ENCODE data around the gene SMYD3.
"Not testable (repeated sequence)": the region's sequence is repeated elsewhere in the genome, so short reads cannot be mapped to it uniquely, and the experiment has no call there.

The SMYD3 gene

DNA sequence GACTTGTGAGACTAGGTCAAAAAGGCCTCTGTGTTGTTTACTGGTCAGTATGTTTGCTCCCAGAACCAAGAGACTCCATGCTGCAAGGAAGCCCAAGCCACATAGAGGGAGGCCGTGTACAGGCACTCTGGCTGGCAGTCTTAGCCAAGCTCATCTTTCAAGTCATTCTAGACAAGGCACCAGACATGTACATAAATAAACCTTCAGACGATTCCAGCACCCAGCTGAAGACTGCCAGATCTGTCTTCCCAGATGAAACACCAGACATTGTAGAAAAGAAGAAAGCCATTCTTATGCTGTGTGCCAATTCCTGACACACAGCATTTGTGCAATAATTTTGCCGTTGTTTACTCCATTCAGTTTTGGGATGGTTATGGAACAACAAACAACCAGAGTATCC lies 756.8 kb downstream of the SMYD3 start:
- no peak for DNase-seq

- DNase-seq, result no peak
Observed at GRCh38 chr1:245749053-245749452, 758.0 kb downstream of the SMYD3 start.

DNA sequence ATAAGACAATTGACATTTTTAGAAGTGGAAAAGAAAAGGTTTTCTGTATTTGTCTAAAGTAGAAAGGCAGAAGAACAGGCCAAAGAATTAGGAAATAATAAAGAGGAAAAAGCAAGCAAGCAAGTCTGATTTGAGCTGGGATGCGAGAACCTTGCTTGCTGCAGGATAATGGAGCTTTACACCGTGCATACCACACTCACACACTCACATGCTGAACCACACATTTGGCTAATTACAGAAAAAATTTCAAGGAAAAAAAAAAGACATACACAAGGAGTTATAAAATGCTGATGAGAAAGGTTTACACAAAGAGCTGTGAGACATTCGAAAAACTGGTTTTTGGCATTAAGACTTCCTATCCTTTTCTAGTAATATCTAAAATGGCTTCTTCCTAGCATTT lies 758.4 kb downstream of the SMYD3 start:
- DNase-seq, result no peak

- DNase-seq, result no peak
Observed at GRCh38 chr1:245748240-245748639, 758.8 kb downstream of the SMYD3 start.

DNA sequence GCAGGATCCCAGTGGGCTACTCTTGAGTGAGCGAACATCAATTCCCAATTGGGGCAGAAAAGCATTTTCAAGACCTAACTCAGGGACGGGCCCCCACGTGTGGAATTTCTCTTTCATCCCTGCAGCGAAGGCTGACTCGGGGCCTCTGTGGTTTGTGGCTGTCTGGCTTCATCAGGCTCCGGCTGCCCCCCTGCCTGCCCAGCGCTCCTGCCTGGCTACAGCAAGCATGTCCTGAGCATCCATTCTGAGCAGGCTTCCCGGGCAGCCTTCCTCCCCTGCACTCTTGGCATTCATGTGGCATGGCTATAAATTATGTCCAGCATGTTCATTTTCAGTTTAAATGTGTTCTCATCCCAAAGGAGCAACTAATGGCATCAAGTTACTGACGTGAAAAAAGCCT lies 764.2 kb downstream of the SMYD3 start:
- no peak for DNase-seq

- DNase-seq, result not testable (repeated sequence)
Observed at GRCh38 chr1:245740336-245740735, 766.7 kb downstream of the SMYD3 start.

GRCh38 chr1:245730801-245731200 lies 776.3 kb downstream of the SMYD3 start:
- DNase-seq, result no peak

- not testable (repeated sequence) for DNase-seq
Observed at GRCh38 chr1:245728035-245728434, 779.0 kb downstream of the SMYD3 start.

GRCh38 chr1:245721488-245721887 lies 785.6 kb downstream of the SMYD3 start:
- DNase-seq, result no peak

- no peak for DNase-seq
Observed at GRCh38 chr1:245718951-245719350, 788.1 kb downstream of the SMYD3 start.

- no peak for DNase-seq
Observed at GRCh38 chr1:245718123-245718522, 789.0 kb downstream of the SMYD3 start.

DNA sequence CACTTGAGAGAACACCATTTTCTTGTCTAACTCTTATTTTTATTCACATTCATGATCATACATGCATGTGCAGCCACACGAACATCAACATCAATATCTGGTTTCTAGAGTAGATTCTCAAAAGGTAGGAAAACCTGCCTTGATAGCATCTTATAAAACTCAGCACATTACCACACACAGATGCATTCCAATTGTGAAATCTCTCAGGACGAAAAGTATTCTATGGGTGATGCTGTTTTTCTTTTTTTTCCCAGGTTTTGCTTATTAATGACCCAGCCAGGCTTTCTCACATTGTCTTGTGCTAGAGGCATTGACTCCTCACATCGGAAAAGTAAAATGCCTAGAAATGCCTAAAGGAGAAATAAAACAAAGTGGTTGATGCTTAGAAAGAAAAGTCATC lies 789.5 kb downstream of the SMYD3 start:
- no peak for DNase-seq

DNA sequence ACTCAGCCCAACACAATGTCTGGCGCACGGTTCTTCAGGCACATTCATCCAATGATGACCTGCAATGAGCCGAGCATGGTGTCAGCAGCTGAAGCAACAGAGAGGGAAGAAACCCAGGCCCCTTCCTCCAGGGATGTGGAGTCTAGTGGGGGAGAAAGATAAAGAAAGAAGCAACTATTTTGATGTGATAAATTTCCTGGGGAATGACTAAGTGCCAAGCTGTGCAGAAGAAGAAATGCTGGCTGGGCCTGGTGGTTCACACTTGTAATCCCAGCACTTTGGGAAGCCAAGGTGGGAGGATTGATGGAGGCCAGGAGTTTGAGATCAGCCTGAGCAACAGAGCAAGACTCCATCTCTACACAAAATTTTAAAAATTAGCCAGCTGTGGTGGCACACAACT lies 790.5 kb downstream of the SMYD3 start:
- DNase-seq, result no peak

DNA sequence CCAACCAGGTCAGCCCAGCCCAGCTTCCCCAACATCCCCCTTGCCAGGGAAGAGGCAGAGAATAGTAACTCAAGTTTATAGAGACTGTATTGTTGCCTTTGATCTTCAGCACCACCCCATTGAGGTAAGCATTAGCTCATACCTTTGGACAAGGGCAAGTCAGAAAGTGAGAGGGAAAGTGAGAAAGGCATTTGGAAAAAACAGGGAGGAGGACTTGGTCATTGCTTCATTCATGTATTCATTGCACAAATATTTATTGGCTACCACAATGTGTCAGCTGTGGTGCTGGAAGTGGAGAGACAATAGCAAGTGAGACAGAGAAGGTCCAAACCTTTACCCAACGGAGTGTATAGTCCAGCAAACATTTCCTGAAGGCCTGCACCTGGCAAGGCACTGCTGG lies 791.1 kb downstream of the SMYD3 start:
- no peak for DNase-seq

- DNase-seq, result no peak
Observed at GRCh38 chr1:245715291-245715701, 791.8 kb downstream of the SMYD3 start.

DNA sequence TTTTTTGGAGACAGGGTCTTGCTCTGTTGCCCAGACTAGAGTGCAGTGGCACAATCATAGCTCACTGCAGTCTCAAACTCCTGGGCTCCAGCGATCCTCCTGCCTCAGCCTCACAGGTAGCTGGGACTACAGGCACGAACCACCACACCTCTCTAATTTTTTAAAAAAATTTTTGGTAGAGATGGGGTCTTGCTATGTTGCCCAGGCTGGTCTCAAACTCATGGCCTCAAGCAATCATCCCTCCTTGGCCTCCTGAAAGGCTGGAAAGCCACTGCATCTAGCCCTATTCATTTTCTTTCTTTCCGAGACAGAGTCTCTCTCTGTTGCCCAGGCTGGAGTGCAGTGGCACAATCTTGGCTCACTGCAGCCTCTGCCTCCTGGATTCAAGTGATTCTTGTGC lies 793.1 kb downstream of the SMYD3 start:
- not testable (repeated sequence) for DNase-seq

DNA sequence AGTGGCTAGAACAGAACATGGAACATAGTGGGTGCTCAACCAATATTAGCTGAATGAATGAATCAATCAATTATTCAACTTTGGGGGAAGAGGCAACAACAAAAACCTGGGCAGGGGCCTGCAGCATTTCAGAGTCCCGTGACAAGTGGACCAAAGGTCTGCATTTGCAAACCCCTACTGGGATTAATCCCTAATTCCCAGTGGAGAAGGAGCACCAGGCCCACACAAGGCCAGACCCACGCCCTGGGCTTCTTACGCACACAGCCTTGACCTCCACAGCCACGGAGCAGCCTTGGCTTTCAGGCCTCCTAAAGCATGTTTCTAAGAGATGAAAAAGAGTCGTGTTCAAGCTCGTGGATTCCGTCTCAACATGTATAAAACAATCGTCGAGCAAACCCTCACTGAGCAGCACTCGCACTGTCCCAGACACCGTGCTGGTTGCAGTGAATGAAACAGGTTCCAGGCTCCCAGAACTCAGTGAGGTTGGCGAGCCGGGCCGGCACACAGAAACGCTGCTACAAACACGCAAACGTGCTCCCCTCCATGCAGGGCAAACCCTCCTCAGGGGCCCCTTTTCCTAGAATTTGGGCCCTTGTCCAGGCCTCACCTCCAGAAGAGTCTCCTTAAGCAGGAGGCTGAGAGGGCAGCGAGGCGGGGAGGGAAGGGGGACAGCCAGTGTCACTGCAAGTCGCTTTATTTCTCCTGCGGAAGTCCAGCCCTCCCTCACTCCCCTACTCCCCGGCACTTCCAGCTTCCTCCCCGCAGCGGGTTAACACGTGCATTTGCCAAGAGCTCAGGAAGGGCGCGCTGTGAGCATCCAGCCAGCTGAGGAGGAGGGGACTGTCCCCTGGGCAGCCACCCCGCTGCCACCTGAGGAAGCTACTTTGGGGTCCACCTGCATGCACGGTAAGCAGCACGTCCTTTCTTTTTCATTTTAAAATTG lies 795.8 kb downstream of the SMYD3 start:
- no peak for DNase-seq

- DNase-seq, result no peak
Observed at GRCh38 chr1:245707941-245708340, 799.1 kb downstream of the SMYD3 start.

GRCh38 chr1:245704765-245705164 lies 802.3 kb downstream of the SMYD3 start:
- no peak for DNase-seq

- no peak for DNase-seq
Observed at GRCh38 chr1:245704341-245704740, 802.7 kb downstream of the SMYD3 start.

DNA sequence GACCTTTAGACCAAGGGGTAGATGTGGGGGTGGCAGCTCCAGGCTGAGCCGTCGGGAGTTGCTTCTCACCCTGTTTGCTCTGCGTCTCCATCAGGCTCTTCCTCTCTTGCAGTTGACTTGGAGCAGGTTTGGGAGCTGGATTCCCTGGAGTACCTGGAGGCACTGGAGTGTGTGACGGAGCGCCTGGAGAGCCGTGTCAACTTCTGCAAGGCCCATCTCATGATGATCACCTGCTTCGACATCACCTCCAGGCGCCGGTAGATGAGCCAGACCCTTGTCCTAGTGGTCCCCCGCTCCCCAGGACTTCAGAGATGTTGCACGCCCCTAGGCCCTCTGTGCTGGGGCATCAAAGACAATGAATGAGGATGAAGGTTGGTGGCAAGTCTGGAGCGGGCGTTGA lies 804.7 kb downstream of the SMYD3 start:
- no peak for DNase-seq

GRCh38 chr1:245701631-245702030 lies 805.4 kb downstream of the SMYD3 start:
- DNase-seq, result no peak

GRCh38 chr1:245700631-245701030 lies 806.4 kb downstream of the SMYD3 start:
- DNase-seq, result no peak
